ENCODE measurements around the gene GPBAR1. TPM values are rescaled to one million over a fixed set of nuclear protein-coding genes. Genes with fewer than 3 reads are reported as not detected.
A peak's percentile ranks its signal among the peaks of the same experiment; 100 is the strongest.

GPBAR1 gene
- polyA plus RNA-seq, 1 of the 3 experiments (the other 2 are of a cell fraction): 0.13 TPM

GRCh38 chr2:218229851-218230250, 31.0 kb upstream of the GPBAR1 start:
- no peaks in the 10 kb centered on the region for H3K27me3 ChIP-seq (ENCODE audit: insufficient read depth)
- WGBS (ENCODE audit: low lambda C conversion rate): 84% methylated on average over 4 of the region's 4 CpGs
- no peak overlapping the region for H2AFZ ChIP-seq (ENCODE audit: low read depth)
- no peak overlapping the region; the same call in 1 of the 2 replicates for H3K9ac ChIP-seq
- H3K4me3 ChIP-seq (ENCODE audit: low read depth in 2 of 2, low read length in 1 of 2): no peak overlapping the region
- POLR2A ChIA-PET: interaction anchor here (1.2 kb wide), 1 partner anchor 13 kb away, joined by 6 read pairs; the partner anchor contains the start of gene ARPC2
- peak overlapping the region; percentile 64 to 89; a peak in 3 of 4 replicates for H3K27ac ChIP-seq (ENCODE audit: low read depth in 2 of 2, low read length in 1 of 2)
- no peaks in the 10 kb centered on the region for H3K9me3 ChIP-seq
- H4K20me1 ChIP-seq (ENCODE audit: insufficient read depth): peaks cover 12% of the 10 kb centered on the region
- no peaks in the 10 kb centered on the region for H3K9me2 ChIP-seq
- peaks cover 0 to 25% of the 10 kb centered on the region in 2 experiments for H3K4me1 ChIP-seq (ENCODE audit: control insufficient read depth in 1 of 2, insufficient read depth in 2 of 2, low read depth in 1 of 2, low read length in 1 of 2)
- no peak for DNase-seq
- CTCF ChIA-PET: interaction anchor here (0.7 kb wide), 1 partner anchor 444 kb away, joined by 3 read pairs; no protein-coding TSS in a partner anchor
- H3F3A ChIP-seq (replicated peaks; ENCODE audit: insufficient read depth): peaks cover 51% of the 10 kb centered on the region
- H3K4me2 ChIP-seq: peak overlapping the region; percentile 38; the same call in 1 of the 2 replicates
- TF ChIP-seq MAX (IDR thresholded peaks at IDR 0.05; ENCODE audit: low read depth) (no peak), PBX3 (IDR thresholded peaks at IDR 0.05) (no peak), RXRA (IDR thresholded peaks at IDR 0.05; ENCODE audit: borderline replicate concordance, low read depth) (no peak), MXI1 (IDR thresholded peaks at IDR 0.05; ENCODE audit: low read depth, low read length) (no peak), TCF12 (IDR thresholded peaks at IDR 0.05) (no peak)
- TF ChIP-seq, protein P1, sequence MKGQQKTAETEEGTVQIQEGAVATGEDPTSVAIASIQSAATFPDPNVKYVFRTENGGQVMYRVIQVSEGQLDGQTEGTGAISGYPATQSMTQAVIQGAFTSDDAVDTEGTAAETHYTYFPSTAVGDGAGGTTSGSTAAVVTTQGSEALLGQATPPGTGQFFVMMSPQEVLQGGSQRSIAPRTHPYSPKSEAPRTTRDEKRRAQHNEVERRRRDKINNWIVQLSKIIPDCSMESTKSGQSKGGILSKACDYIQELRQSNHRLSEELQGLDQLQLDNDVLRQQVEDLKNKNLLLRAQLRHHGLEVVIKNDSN (IDR thresholded peaks at IDR 0.05; ENCODE audit: borderline replicate concordance, low read depth): no peak
- H3K36me3 ChIP-seq (replicated peaks in 1 of 2; ENCODE audit: control insufficient read depth in 1 of 2, insufficient read depth in 2 of 2, low read length in 1 of 2): peaks cover 65 to 86% of the 10 kb centered on the region in 2 experiments
- H3K79me2 ChIP-seq (ENCODE audit: insufficient read depth): peaks cover 83% of the 10 kb centered on the region

DNA sequence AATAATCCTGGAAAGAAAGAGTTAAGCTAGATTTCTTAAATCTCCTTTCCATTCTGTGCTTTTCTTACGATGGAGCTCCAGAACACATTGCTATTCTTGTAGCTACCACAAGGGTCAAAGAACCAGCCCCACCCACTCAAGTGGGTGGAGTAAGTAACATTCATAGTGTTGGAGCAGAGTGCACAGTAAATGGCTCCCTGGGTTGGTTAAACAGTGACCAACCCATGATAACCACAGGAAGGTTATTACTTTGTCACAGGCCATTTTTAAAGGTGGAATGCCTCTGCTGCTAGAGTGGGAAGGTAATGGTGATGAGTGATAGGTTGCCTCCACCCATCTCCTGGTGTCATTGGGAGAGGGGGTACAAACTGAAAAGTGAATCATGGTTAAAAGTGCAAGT, 29.9 kb upstream of the GPBAR1 start:
- H3K9ac ChIP-seq: no peak overlapping the region
- H3K27ac ChIP-seq (ENCODE audit: low read depth in 2 of 2, low read length in 1 of 2): no peak overlapping the region; a peak in 1 of 4 replicates
- H3K4me1 ChIP-seq (ENCODE audit: control insufficient read depth in 1 of 2, insufficient read depth in 2 of 2, low read depth in 1 of 2, low read length in 1 of 2): peaks cover 0 to 25% of the 10 kb centered on the region in 2 experiments
- no peak overlapping the region for H3K4me3 ChIP-seq (ENCODE audit: low read depth in 2 of 2, low read length in 1 of 2)
- TF ChIP-seq, protein P2, sequence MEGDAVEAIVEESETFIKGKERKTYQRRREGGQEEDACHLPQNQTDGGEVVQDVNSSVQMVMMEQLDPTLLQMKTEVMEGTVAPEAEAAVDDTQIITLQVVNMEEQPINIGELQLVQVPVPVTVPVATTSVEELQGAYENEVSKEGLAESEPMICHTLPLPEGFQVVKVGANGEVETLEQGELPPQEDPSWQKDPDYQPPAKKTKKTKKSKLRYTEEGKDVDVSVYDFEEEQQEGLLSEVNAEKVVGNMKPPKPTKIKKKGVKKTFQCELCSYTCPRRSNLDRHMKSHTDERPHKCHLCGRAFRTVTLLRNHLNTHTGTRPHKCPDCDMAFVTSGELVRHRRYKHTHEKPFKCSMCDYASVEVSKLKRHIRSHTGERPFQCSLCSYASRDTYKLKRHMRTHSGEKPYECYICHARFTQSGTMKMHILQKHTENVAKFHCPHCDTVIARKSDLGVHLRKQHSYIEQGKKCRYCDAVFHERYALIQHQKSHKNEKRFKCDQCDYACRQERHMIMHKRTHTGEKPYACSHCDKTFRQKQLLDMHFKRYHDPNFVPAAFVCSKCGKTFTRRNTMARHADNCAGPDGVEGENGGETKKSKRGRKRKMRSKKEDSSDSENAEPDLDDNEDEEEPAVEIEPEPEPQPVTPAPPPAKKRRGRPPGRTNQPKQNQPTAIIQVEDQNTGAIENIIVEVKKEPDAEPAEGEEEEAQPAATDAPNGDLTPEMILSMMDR (IDR thresholded peaks at IDR 0.05): peak; percentile 32; the same call in 1 of the 2 replicates
- no peak for TF ChIP-seq SIN3A (IDR thresholded peaks at IDR 0.05; ENCODE audit: borderline replicate concordance, low read depth, low read length)
- no peaks in the 10 kb centered on the region for H3K27me3 ChIP-seq (ENCODE audit: insufficient read depth)
- peaks cover 83% of the 10 kb centered on the region for H3K79me2 ChIP-seq (ENCODE audit: insufficient read depth)
- no peak overlapping the region for H2AFZ ChIP-seq (ENCODE audit: low read depth)
- DNase-seq: peak; percentile 19
- no peaks in the 10 kb centered on the region for H3K9me2 ChIP-seq
- WGBS (ENCODE audit: low lambda C conversion rate): 60% methylated on average over 1 of the region's 1 CpG
- no peak overlapping the region for H3K4me2 ChIP-seq
- peaks cover 2% of the 10 kb centered on the region; the same call in 1 of the 2 replicates for H4K20me1 ChIP-seq (ENCODE audit: insufficient read depth)
- H3F3A ChIP-seq (replicated peaks; ENCODE audit: insufficient read depth): peaks cover 48% of the 10 kb centered on the region
- ChIA-PET CTCF (interaction anchor here (1.4 to 2.3 kb wide), 2 partner anchors 10 to 24 kb away, joined by 8 to 14 read pairs; no protein-coding TSS in a partner anchor), POLR2A (no interaction called here)
- H3K9me3 ChIP-seq: no peaks in the 10 kb centered on the region
- peaks cover 55 to 86% of the 10 kb centered on the region in 2 experiments for H3K36me3 ChIP-seq (replicated peaks in 1 of 2; ENCODE audit: control insufficient read depth in 1 of 2, insufficient read depth in 2 of 2, low read length in 1 of 2)

Measured in SK-N-SH (cell line).